H1 (cell line): ENCODE results near the gene CCNL2. TPM values are rescaled to one million over a fixed set of nuclear protein-coding genes. Genes with fewer than 3 reads are reported as not detected.

Experiments
- CTCF ChIA-PET: fragments of 300-600 bp; sonication (Branson Sonifier 250); formaldehyde crosslinking; loops from one replicate; lab custom pipeline; 2021; ENCODE audit not compliant: partially characterized antibody; lab: Charles Lee
- POLR2A ChIA-PET: fragments of 300-600 bp; sonication (Branson Sonifier 250); formaldehyde crosslinking; loops from one replicate; lab custom pipeline; 2021; ENCODE audit warnings: inconsistent platforms; ENCODE audit not compliant: partially characterized antibody; lab: Charles Lee
- DNase-seq, 2 experiments: peaks; one replicate each; pipeline versions ENCODE4 v3.0.0 to v3.0.0-alpha.2; 2010 to 2022; ENCODE audit warnings: low spot score in 2 of 2, low read depth in 1 of 2, mixed read lengths in 1 of 2
- FAIRE-seq: peaks from 2 replicates; lab custom pipeline; 2011; peaks lifted over from hg19 to GRCh38; lab: Jason Lieb, UNC
- H2AFZ ChIP-seq: 2 replicates; pipeline ENCODE4 v1.8.1; 2012; ENCODE audit warnings: low read length, inconsistent platforms
- H2AK5ac ChIP-seq: 2 replicates; pipeline ENCODE4 v1.6.1; 2013; ENCODE audit warnings: low read depth, low read length
- H2BK120ac ChIP-seq: replicated peaks from 2 replicates; pipeline ENCODE3; 2013; ENCODE audit warnings: low read depth, low read length, inconsistent platforms
- H2BK12ac ChIP-seq: 2 replicates; pipeline ENCODE4 v1.6.1; 2013; ENCODE audit warnings: low read depth, low read length
- H2BK15ac ChIP-seq: 2 replicates; pipeline ENCODE4 v1.6.1; 2013; ENCODE audit warnings: low read length
- H2BK20ac ChIP-seq: 2 replicates; pipeline ENCODE4 v1.6.1; 2013; ENCODE audit warnings: low read length
- H2BK5ac ChIP-seq: 2 replicates; pipeline ENCODE4 v1.6.1; 2013; ENCODE audit warnings: low read depth, low read length
- H3K14ac ChIP-seq: 2 replicates; pipeline ENCODE4 v1.6.1; 2013; ENCODE audit warnings: inconsistent platforms; ENCODE audit not compliant: insufficient read length
- H3K18ac ChIP-seq: 2 replicates; pipeline ENCODE4 v1.6.1; 2013; ENCODE audit warnings: low read length; ENCODE audit errors: extremely low read depth
- H3K23ac ChIP-seq: 2 replicates; pipeline ENCODE4 v1.6.1; 2013; ENCODE audit warnings: inconsistent platforms; ENCODE audit not compliant: insufficient read length
- H3K23me2 ChIP-seq: 2 replicates; pipeline ENCODE4 v1.6.1; 2013; ENCODE audit warnings: low read depth, low read length
- H3K27ac ChIP-seq: 2 replicates; pipeline ENCODE4 v1.6.1; 2011; ENCODE audit warnings: low read depth, low read length, inconsistent platforms
- H3K27me3 ChIP-seq, 4 experiments: replicated peaks in 1 of 4; 1 replicate in 1 of 4; 2 replicates in 3 of 4; pipeline versions ENCODE4 v1.6.1 to v1.8.1; 2011 to 2013; ENCODE audit warnings: low read length in 3 of 4, mild to moderate bottlenecking in 3 of 4, inconsistent platforms in 2 of 4, mixed read lengths in 2 of 4, moderate library complexity in 1 of 4; ENCODE audit not compliant: control insufficient read depth in 3 of 4, insufficient read depth in 3 of 4; ENCODE audit errors: extremely low read depth in 1 of 4
- H3K36me3 ChIP-seq, 4 experiments: 2 replicates each; pipeline versions ENCODE4 v1.6.1 to v1.8.1; 2011 to 2013; ENCODE audit warnings: mild to moderate bottlenecking in 4 of 4, low read length in 3 of 4, moderate library complexity in 2 of 4, control low read depth in 1 of 4, inconsistent platforms in 1 of 4; ENCODE audit not compliant: insufficient read depth in 4 of 4, control insufficient read depth in 2 of 4
- H3K4ac ChIP-seq: replicated peaks from 2 replicates; pipeline ENCODE3; 2013; ENCODE audit warnings: low read length, low read depth, mixed read lengths, inconsistent platforms; ENCODE audit not compliant: insufficient read length
- H3K4me1 ChIP-seq, 4 experiments: replicated peaks in 1 of 4; 1 replicate in 1 of 4; 2 replicates in 3 of 4; pipeline versions ENCODE4 v1.6.1 to v1.8.1; 2011 to 2013; ENCODE audit warnings: low read length in 3 of 4, inconsistent platforms in 2 of 4, mixed read lengths in 1 of 4; ENCODE audit not compliant: insufficient read depth in 4 of 4, control insufficient read depth in 3 of 4
- H3K4me2 ChIP-seq, 2 experiments: 2 replicates each; pipeline versions ENCODE4 v1.6.1 to v1.8.1; 2011 to 2013; ENCODE audit warnings: low read depth in 2 of 2, low read length in 2 of 2, control low read depth in 1 of 2, inconsistent platforms in 1 of 2, mild to moderate bottlenecking in 1 of 2; ENCODE audit not compliant: insufficient read depth in 1 of 2
- H3K4me3 ChIP-seq, 4 experiments: fragments of 200-600, 300-600 bp in 1 of 4; sonication (generic), shearing (Covaris generic), sonication (Bioruptor Twin) in 1 of 4; 2 replicates each; pipeline versions ENCODE4 v1.5.1 to v1.8.1; 2011 to 2016; ENCODE audit warnings: low read length in 4 of 4, low read depth in 3 of 4, control low read depth in 2 of 4, inconsistent platforms in 2 of 4, mild to moderate bottlenecking in 2 of 4, mixed read lengths in 1 of 4, moderate library complexity in 1 of 4; ENCODE audit not compliant: insufficient read depth in 2 of 4; ENCODE audit errors: extremely low read depth in 1 of 4
- H3K56ac ChIP-seq: replicated peaks from 2 replicates; pipeline ENCODE3; 2013; ENCODE audit warnings: low read depth, mild to moderate bottlenecking, mixed read lengths, low read length, inconsistent platforms; ENCODE audit not compliant: insufficient read length
- H3K79me1 ChIP-seq: 2 replicates; pipeline ENCODE4 v1.6.1; 2013; ENCODE audit warnings: low read depth, low read length, control low read depth
- H3K79me2 ChIP-seq, 2 experiments: 2 replicates each; pipeline versions ENCODE4 v1.6.1 to v1.8.1; 2012 to 2013; ENCODE audit warnings: low read length in 2 of 2, mild to moderate bottlenecking in 2 of 2, inconsistent platforms in 1 of 2; ENCODE audit not compliant: insufficient read depth in 2 of 2, control insufficient read depth in 1 of 2
- H3K9ac ChIP-seq, 4 experiments: replicated peaks in 1 of 4; 1 replicate in 1 of 4; 2 replicates in 3 of 4; pipeline versions ENCODE4 v1.6.1 to v1.8.1; 2011 to 2013; ENCODE audit warnings: low read depth in 3 of 4, low read length in 3 of 4, control low read depth in 2 of 4, mild to moderate bottlenecking in 2 of 4, moderate library complexity in 2 of 4, inconsistent platforms in 1 of 4; ENCODE audit errors: extremely low read depth in 1 of 4
- H3K9me3 ChIP-seq, 2 experiments: 2 replicates each; pipeline versions ENCODE4 v1.6.1 to v1.8.1; 2012 to 2013; ENCODE audit warnings: mild to moderate bottlenecking in 2 of 2, moderate library complexity in 2 of 2, control low read depth in 1 of 2, inconsistent platforms in 1 of 2, low read depth in 1 of 2, low read length in 1 of 2, mixed read lengths in 1 of 2; ENCODE audit not compliant: insufficient read depth in 2 of 2
- H4K20me1 ChIP-seq, 2 experiments: replicated peaks in 1 of 2; 2 replicates each; pipeline versions ENCODE3 to v1.8.1; 2011 to 2013; ENCODE audit warnings: inconsistent platforms in 2 of 2, low read length in 2 of 2, mild to moderate bottlenecking in 1 of 2; ENCODE audit not compliant: insufficient read depth in 2 of 2, control insufficient read depth in 1 of 2
- H4K5ac ChIP-seq: 2 replicates; pipeline ENCODE4 v1.6.1; 2013; ENCODE audit warnings: low read length, low read depth, mixed read lengths, inconsistent platforms; ENCODE audit not compliant: insufficient read length
- H4K8ac ChIP-seq: 2 replicates; pipeline ENCODE4 v1.8.0; 2013; ENCODE audit warnings: mild to moderate bottlenecking, moderate library complexity, low read length, inconsistent platforms; ENCODE audit not compliant: insufficient read depth; ENCODE audit errors: extremely low read depth
- H4K91ac ChIP-seq: replicated peaks from 2 replicates; pipeline ENCODE3; 2013; ENCODE audit warnings: low read length, mixed read lengths, inconsistent platforms; ENCODE audit not compliant: insufficient read length
- ATF3 ChIP-seq: IDR thresholded peaks from 2 replicates; pipeline ENCODE4 v1.6.1; 2011; ENCODE audit warnings: low read depth, mild to moderate bottlenecking, low read length; ENCODE audit not compliant: insufficient read depth
- CBX8 ChIP-seq: fragments of 300-800, 300-1000 bp; sonication (generic); IDR thresholded peaks from 2 replicates; pipeline ENCODE4 v1.7.1; 2016; ENCODE audit warnings: low read depth, low read length, borderline replicate concordance
- CHD1 ChIP-seq: IDR thresholded peaks from 2 replicates; pipeline ENCODE4 v1.6.1; 2012; ENCODE audit warnings: low read depth, low read length, improper control_type of control experiment
- E2F6 ChIP-seq: IDR thresholded peaks from 2 replicates; pipeline ENCODE4 v1.6.1; 2012; ENCODE audit warnings: inconsistent platforms
- EGR1 ChIP-seq: IDR thresholded peaks from 2 replicates; pipeline ENCODE4 v1.6.1; 2011; ENCODE audit warnings: low read depth, low read length, borderline replicate concordance
- EZH2 ChIP-seq: fragments of 200-600 bp; sonication (generic); IDR thresholded peaks from 2 replicates; pipeline ENCODE4 v1.7.1; 2012; ENCODE audit warnings: low read depth, mild to moderate bottlenecking, moderate library complexity, low read length, inconsistent platforms; ENCODE audit not compliant: severe bottlenecking
- POU5F1 ChIP-seq: IDR thresholded peaks from 2 replicates; pipeline ENCODE4 v1.6.1; 2011; ENCODE audit warnings: low read depth, mild to moderate bottlenecking, low read length, moderate library complexity
- RAD21 ChIP-seq, 2 experiments: IDR thresholded peaks in 1 of 2; conservative IDR thresholded peaks in 1 of 2; 2 replicates each; pipeline ENCODE4 v1.6.1; 2011; ENCODE audit warnings: low read depth in 2 of 2, low read length in 2 of 2, improper control_type of control experiment in 1 of 2, inconsistent platforms in 1 of 2, mild to moderate bottlenecking in 1 of 2, moderate library complexity in 1 of 2
- SIX5 ChIP-seq: IDR thresholded peaks from 2 replicates; pipeline ENCODE4 v1.6.1; 2011; ENCODE audit warnings: mild to moderate bottlenecking, low read depth, low read length
- TBP ChIP-seq: IDR thresholded peaks from 2 replicates; pipeline ENCODE4 v1.6.1; 2011; ENCODE audit warnings: low read depth, low read length, improper control_type of control experiment
- YY1 ChIP-seq: IDR thresholded peaks from 2 replicates; pipeline ENCODE4 v1.6.1; 2011; ENCODE audit warnings: low read depth, mild to moderate bottlenecking, low read length
- whole genome bisulfite sequencing, 2 experiments: shearing (Covaris generic) in 1 of 2; methylation state at CpG; one replicate each; pipeline versions ENCODE4 v1.1.6 to v1.1.7; 2013 to 2015; ENCODE audit warnings: low lambda C conversion rate in 2 of 2, mixed read lengths in 2 of 2, inconsistent platforms in 1 of 2, low coverage in 1 of 2, missing lambda C conversion rate in 1 of 2; ENCODE audit not compliant: insufficient replicate concordance in 2 of 2, insufficient coverage in 1 of 2, insufficient read length in 1 of 2; ENCODE audit errors: extremely low coverage in 1 of 2, missing lambda C conversion rate in 1 of 2; 5-methylcytosine and 5-hydroxymethylcytosine counted together
- polyA plus RNA-seq, 7 experiments: library from polyadenylated mRNA; depleted of rRNA in 3 of 7; stranded (reverse) in 5 of 7; unstranded in 2 of 7; fragments of >200 nt in 5 of 7; fragments of 200-250 nt in 2 of 7; gene quantifications; 1 replicate in 5 of 7; 2 replicates in 1 of 7; 4 replicates in 1 of 7; pipeline versions ENCODE4 v1.2.1 to v1.2.3, GENCODE V29; 2011 to 2013; ENCODE audit warnings: missing spikeins in 2 of 7, mixed read lengths in 2 of 7
- total RNA-seq: library from RNA; stranded (reverse); fragmentation: NEBNext Ultra II Directional; extraction: Animal tissue kit (Norgen Biotek cat#: 25700); gene quantifications from 2 replicates; pipeline ENCODE4 v1.2.1, GENCODE V29; 2021

Gene CCNL2
- total and polyA plus RNA-seq, 2 of the 8 experiments (the other 6 are each of a cell fraction or from before 2014, with no cell fraction given) = 79.8 to 120 TPM

GRCh38 chr1:1377540-1378205 is 21.5 kb downstream of the CCNL2 start:
- H2BK20ac ChIP-seq = no peak overlapping the region
- H3K79me2 ChIP-seq = peaks cover 5 to 17% of the 10 kb centered on the region in 2 experiments; a peak in 3 of 4 replicates
- peaks cover 0 to 6% (median 5%) of the 10 kb centered on the region in 4 experiments; a peak in 5 of 7 replicates for H3K4me1 ChIP-seq
- H3K14ac ChIP-seq = no peak overlapping the region
- H2AK5ac ChIP-seq = no peak overlapping the region
- H2BK5ac ChIP-seq = no peak overlapping the region
- H3K4me2 ChIP-seq = no peak overlapping the region
- no peaks in the 10 kb centered on the region for H3K27me3 ChIP-seq
- H3K4me3 ChIP-seq = no peak overlapping the region
- H2AFZ ChIP-seq = no peak overlapping the region
- H2BK12ac ChIP-seq = no peak overlapping the region
- no peak for FAIRE-seq
- no peak overlapping the region for H4K91ac ChIP-seq
- peaks cover 0 to 4% (median 0%) of the 10 kb centered on the region in 4 experiments; a peak in 1 of 8 replicates for H3K36me3 ChIP-seq
- ChIA-PET CTCF (interaction anchor here (0.6 to 4.6 kb wide), 6 partner anchors 11 to 207 kb away, joined by 3 to 17 read pairs (median 4); no protein-coding TSS in a partner anchor), POLR2A (interaction anchor here (0.6 to 33.4 kb wide), 5 partner anchors 19 to 121 kb away, joined by 3 to 719 read pairs (median 4); partner anchors contain the start of genes CCNL2 and MRPL20)
- no peak overlapping the region for H3K18ac ChIP-seq
- no peak overlapping the region for H3K9ac ChIP-seq
- WGBS, 2 experiments = 95% methylated on average over 14 of the region's 16 CpGs; no CpG with 5 or more reads in 1 of the 2 experiments
- peaks cover 7% of the 10 kb centered on the region; the same call in 1 of the 2 replicates for H3K79me1 ChIP-seq
- no peak overlapping the region for H4K8ac ChIP-seq
- H2BK120ac ChIP-seq = no peak overlapping the region
- H3K9me3 ChIP-seq = no peaks in the 10 kb centered on the region
- peaks cover 0 to 9% of the 10 kb centered on the region in 2 experiments for H4K20me1 ChIP-seq
- no peak overlapping the region for H3K23ac ChIP-seq
- no peak overlapping the region for H4K5ac ChIP-seq
- no peak overlapping the region for H3K4ac ChIP-seq
- no peak overlapping the region for H3K56ac ChIP-seq
- H3K27ac ChIP-seq = no peak overlapping the region
- no peak overlapping the region for H2BK15ac ChIP-seq
- no peak for DNase-seq
- H3K23me2 ChIP-seq = peaks cover 9% of the 10 kb centered on the region; the same call in 1 of the 2 replicates
- TF ChIP-seq E2F6 (no peak), POU5F1 (no peak), RAD21 (IDR thresholded peaks at IDR 0.05 in 1 of 2, conservative IDR thresholded peaks at IDR 0.05 in 1 of 2; ENCODE audit: low read depth in 2 of 2, low read length in 2 of 2) (no peak), CHD1 (no peak), YY1 (no peak), SIX5 (no peak), ATF3 (no peak), TBP (no peak), EZH2 (no peak), EGR1 (no peak), CBX8 (no peak)
